A549 (cell line): ENCODE results near the gene SMARCA4. TPM values are rescaled to one million over a fixed set of nuclear protein-coding genes. Genes with fewer than 3 reads are reported as not detected.

Experiments used
- ATAC-seq, 2 experiments: fragments of 200-7000 bp in 1 of 2; fragments of >200 bp in 1 of 2; cut with Nextera tagmentation in 1 of 2; cut with Tn5 transposase in 1 of 2; 3 replicates each; pipeline versions ENCODE4 v1.8.0 to v1.9.1; 2018 to 2020; ENCODE audit warnings: mild to moderate bottlenecking in 1 of 2, moderate library complexity in 1 of 2
- CTCF ChIA-PET: fragments of 300-600 bp; sonication (Branson Sonifier 250); formaldehyde crosslinking; extraction: SDS; loops from one replicate; lab custom pipeline; 2021; ENCODE audit warnings: antibody characterized with exemption, inconsistent platforms; lab: Yijun Ruan, JAX
- POLR2A ChIA-PET: fragments of 350-600 bp; formaldehyde crosslinking; extraction: SDS; loops from one replicate; lab custom pipeline; 2021; ENCODE audit warnings: antibody characterized with exemption, inconsistent platforms; lab: Yijun Ruan, JAX
- DNase-seq, 2 experiments: peaks; one replicate each; pipeline versions ENCODE4 v3.0.0 to v3.0.0-alpha.2; 2011 to 2016; ENCODE audit warnings: low read depth in 1 of 2, low spot score in 1 of 2
- FAIRE-seq: peaks from 2 replicates; lab custom pipeline; 2011; peaks lifted over from hg19 to GRCh38; lab: Jason Lieb, UNC
- H3K27ac ChIP-seq, 2 experiments: fragments of >200 bp; sonication (Bioruptor Twin); formaldehyde crosslinking; 3 replicates each; pipeline ENCODE4 v1.5.1; 2016 to 2017
- H3K4me1 ChIP-seq: fragments of >200 bp; sonication (Bioruptor Twin); formaldehyde crosslinking; 3 replicates; pipeline ENCODE4 v1.6.1; 2016
- H3K4me2 ChIP-seq: fragments of >200 bp; sonication (Bioruptor Twin); formaldehyde crosslinking; 3 replicates; pipeline ENCODE4 v1.6.1; 2016
- H3K4me3 ChIP-seq: fragments of >200 bp; sonication (Bioruptor Twin); formaldehyde crosslinking; 3 replicates; pipeline ENCODE4 v1.5.1; 2016
- H3K9me3 ChIP-seq: fragments of >200 bp; sonication (Bioruptor Twin); formaldehyde crosslinking; 3 replicates; pipeline ENCODE4 v1.6.1; 2016
- ATOH8 ChIP-seq: fragments of 250-450 bp; sonication (Bioruptor Pico); IDR thresholded peaks from 2 replicates; pipeline ENCODE4 v1.5.0; 2020; ENCODE audit warnings: low read depth, mild to moderate bottlenecking, moderate library complexity
- CTCF ChIP-seq: fragments of >200 bp; sonication (Bioruptor Twin); formaldehyde crosslinking; IDR thresholded peaks from 3 replicates; pipeline ENCODE4 v1.5.1; 2016
- E2F6 ChIP-seq: IDR thresholded peaks from 2 replicates; pipeline ENCODE4 v1.6.1; 2012; ENCODE audit warnings: low read depth, borderline replicate concordance
- EHMT2 ChIP-seq: fragments of 200-600 bp; sonication (generic); IDR thresholded peaks from 2 replicates; pipeline ENCODE4 v1.6.1; 2016; ENCODE audit warnings: antibody characterized with exemption, low read depth, mild to moderate bottlenecking, moderate library complexity
- ELK1 ChIP-seq: fragments of 150-350 bp; IDR thresholded peaks from 2 replicates; pipeline ENCODE4 v1.6.1; 2014; ENCODE audit warnings: low read depth, mild to moderate bottlenecking, low read length
- EP300 ChIP-seq, 2 experiments: fragments of >200 bp; sonication (Bioruptor Twin); formaldehyde crosslinking; IDR thresholded peaks; 2 replicates in 1 of 2; 3 replicates in 1 of 2; pipeline ENCODE4 v1.6.1; 2016 to 2017
- ESRRA ChIP-seq: fragments of 150-350 bp; IDR thresholded peaks from 2 replicates; pipeline ENCODE4 v1.6.1; 2014; ENCODE audit warnings: mild to moderate bottlenecking, low read length, borderline replicate concordance
- FOSB ChIP-seq: fragments of 250-450 bp; sonication (Bioruptor Pico); IDR thresholded peaks from 2 replicates; pipeline ENCODE4 v1.5.0; 2020; ENCODE audit warnings: mild to moderate bottlenecking, moderate library complexity
- HDAC2 ChIP-seq: fragments of 200-600 bp; sonication (generic); IDR thresholded peaks from 2 replicates; pipeline ENCODE4 v1.6.1; 2016
- HES2 ChIP-seq: fragments of >200 bp; sonication (Bioruptor Twin); formaldehyde crosslinking; IDR thresholded peaks from 2 replicates; pipeline ENCODE4 v1.6.1; 2016
- HEYL ChIP-seq: fragments of 250-450 bp; sonication (Bioruptor Pico); IDR thresholded peaks from 2 replicates; pipeline ENCODE4 v1.8.0; 2021; ENCODE audit warnings: mild to moderate bottlenecking, moderate library complexity
- HMGXB4 ChIP-seq: fragments of 250-450 bp; sonication (Bioruptor Pico); IDR thresholded peaks from 2 replicates; pipeline ENCODE4 v1.5.0; 2021; ENCODE audit warnings: mild to moderate bottlenecking, moderate library complexity, borderline replicate concordance
- HOXB13 ChIP-seq: fragments of 250-450 bp; sonication (Bioruptor Pico); IDR thresholded peaks from 2 replicates; pipeline ENCODE4 v1.5.0; 2020; ENCODE audit warnings: low read depth, mild to moderate bottlenecking, moderate library complexity
- KDM1A ChIP-seq: fragments of 200-600 bp; sonication (generic); IDR thresholded peaks from 2 replicates; pipeline ENCODE4 v1.6.1; 2016; ENCODE audit warnings: low read depth, mild to moderate bottlenecking
- MAFK ChIP-seq: fragments of 450-650 bp; IDR thresholded peaks from 2 replicates; pipeline ENCODE4 v1.6.1; 2014; ENCODE audit not compliant: partially characterized antibody
- MAZ ChIP-seq: fragments of 150-350 bp; IDR thresholded peaks from 2 replicates; pipeline ENCODE4 v1.6.1; 2014; ENCODE audit warnings: antibody characterized with exemption, low read depth, low read length, borderline replicate concordance
- NFE2L2 ChIP-seq: fragments of 150-350 bp; conservative IDR thresholded peaks from 2 replicates; pipeline ENCODE4 v1.6.1; 2014; ENCODE audit warnings: low read length
- POLR2A ChIP-seq: IDR thresholded peaks from 2 replicates; pipeline ENCODE4 v1.6.1; 2012; ENCODE audit warnings: mild to moderate bottlenecking, low read length
- POLR2AphosphoS2 ChIP-seq: conservative IDR thresholded peaks from 2 replicates; pipeline ENCODE4 v1.6.1; 2012; ENCODE audit warnings: low read length, improper control_type of control experiment, inconsistent platforms
- RCOR1 ChIP-seq: fragments of 150-350 bp; IDR thresholded peaks from 2 replicates; pipeline ENCODE4 v1.6.1; 2014; ENCODE audit warnings: antibody characterized with exemption, low read length, low read depth
- REST ChIP-seq: fragments of 200-600 bp; sonication (generic); IDR thresholded peaks from 2 replicates; pipeline ENCODE4 v1.6.1; 2016; ENCODE audit warnings: antibody characterized with exemption, mild to moderate bottlenecking, moderate library complexity
- TFCP2L1 ChIP-seq: fragments of 250-450 bp; sonication (Bioruptor Pico); IDR thresholded peaks from 2 replicates; pipeline ENCODE4 v1.5.0; 2021; ENCODE audit warnings: mild to moderate bottlenecking
- TP53 ChIP-seq: fragments of 250-450 bp; sonication (Bioruptor Pico); IDR thresholded peaks from 2 replicates; pipeline ENCODE4 v1.5.0; 2021; ENCODE audit warnings: mild to moderate bottlenecking, moderate library complexity
- ZNF302 ChIP-seq: fragments of 250-450 bp; sonication (Bioruptor Pico); IDR thresholded peaks from 2 replicates; pipeline ENCODE4 v1.9.0; 2021; ENCODE audit warnings: inconsistent platforms, mild to moderate bottlenecking, moderate library complexity
- WGBS: methylation state at CpG from one replicate; pipeline ENCODE4 v1.1.6; 2017; ENCODE audit errors: missing lambda C conversion rate; 5-methylcytosine and 5-hydroxymethylcytosine counted together
- polyA plus RNA-seq, 4 experiments: library from polyadenylated mRNA; depleted of rRNA in 3 of 4; stranded (reverse); fragments of >200 nt; fragmentation: RNase III in 1 of 4; extraction: RNeasy Plus Mini Kit Qiagen cat#74134 plus additional on column Dnase treatment in 1 of 4; gene quantifications; 2 replicates in 3 of 4; 3 replicates in 1 of 4; pipeline ENCODE4 v1.2.3, GENCODE V29; 2011 to 2017

Gene SMARCA4
- polyA plus RNA-seq, 2 of the 4 experiments (the other 2 are of a cell fraction): 8.1 to 11.9 TPM

GRCh38 chr19:11059511-11060358 lies 98.9 kb downstream of the SMARCA4 start:
- no peaks in the 10 kb centered on the region for H3K9me3 ChIP-seq
- ChIA-PET CTCF (no interaction called here), POLR2A (no interaction called here)
- no peak for FAIRE-seq
- no peak overlapping the region for H3K4me2 ChIP-seq
- 95% methylated on average over 40 of the region's 43 CpGs for WGBS
- H3K4me1 ChIP-seq: peaks cover 4% of the 10 kb centered on the region; the same call in 1 of the 3 replicates
- no peak overlapping the region for H3K4me3 ChIP-seq
- H3K27ac ChIP-seq: no peak overlapping the region
- TF ChIP-seq HES2: no peak
- no peak for TF ChIP-seq E2F6
- TF ChIP-seq EP300 (IDR thresholded peaks at IDR 0.05): no peak
- TF ChIP-seq NFE2L2: no peak
- TF ChIP-seq RCOR1: no peak
- TF ChIP-seq FOSB: no peak
- no peak for TF ChIP-seq HEYL (CRISPR knock-in tag)
- no peak for ATAC-seq
- no peak for DNase-seq

- Histone ChIP-seq H3K4me1 (peaks cover 7% of the 10 kb centered on the region; the same call in 1 of the 3 replicates), H3K4me2 (no peak overlapping the region), H3K27ac (no peak overlapping the region), H3K9me3 (no peaks in the 10 kb centered on the region), H3K4me3 (no peak overlapping the region)
- ChIA-PET CTCF (interaction anchor here (1.0 to 1.8 kb wide), 2 partner anchors 12 to 26 kb away, joined by 3 to 7 read pairs; no protein-coding TSS in a partner anchor), POLR2A (no interaction called here)
- ATAC-seq (no peak), FAIRE-seq (no peak), DNase-seq (no peak)
- TF ChIP-seq ZNF302: no peak
- no peak for TF ChIP-seq POLR2A
- TF ChIP-seq HDAC2: no peak
- no peak for TF ChIP-seq TFCP2L1 (CRISPR knock-in tag)
- TF ChIP-seq KDM1A: no peak
- TF ChIP-seq ELK1: no peak
- TF ChIP-seq CTCF: no peak
- no peak for TF ChIP-seq EHMT2
- no peak for TF ChIP-seq HOXB13 (CRISPR knock-in tag)
- TF ChIP-seq ESRRA: no peak
- no peak for TF ChIP-seq MAZ
- no peak for TF ChIP-seq POLR2AphosphoS2
- TF ChIP-seq MAFK: no peak
- TF ChIP-seq HMGXB4: no peak
- no peak for TF ChIP-seq REST
- TF ChIP-seq TP53 (CRISPR knock-in tag): no peak
- TF ChIP-seq ATOH8 (CRISPR knock-in tag): no peak
- WGBS: 89% methylated on average over 12 of the region's 14 CpGs
Observed at GRCh38 chr19:11061952-11062351, 101.1 kb downstream of the SMARCA4 start.
